K562 (cell line): ENCODE data around the gene KLK1. TPM values are rescaled to one million over a fixed set of nuclear protein-coding genes. Genes with fewer than 3 reads are reported as not detected.

Experiments used
- ATAC-seq: fragments of 200-7000 bp; cut with Tn5 transposase; 3 replicates; pipeline ENCODE4 v1.9.1; 2020; ENCODE audit warnings: moderate library complexity
- BruUV-seq: library from RNA; stranded (reverse); fragments of 400-500 nt; replicated peaks from 2 replicates; lab custom pipeline; 2021; lab: Mats Ljungman, UMichigan
- CTCF ChIA-PET: fragments of 300-600 bp; formaldehyde crosslinking; extraction: SDS; loops from one replicate; lab custom pipeline; 2021; ENCODE audit warnings: low intra/inter-chr PET ratio; lab: Yijun Ruan, JAX
- POLR2A ChIA-PET: fragments of 300-600, 350-650 bp; sonication (Branson Sonifier 250); formaldehyde crosslinking; extraction: SDS; loops from one replicate; lab custom pipeline; 2021; ENCODE audit warnings: antibody characterized with exemption, inconsistent platforms; lab: Yijun Ruan, JAX
- DNase-seq, 4 experiments: peaks; one replicate each; pipeline versions ENCODE4 v3.0.0 to v3.0.0-alpha.2; 2011 to 2018; ENCODE audit warnings: low spot score in 3 of 4, mixed read lengths in 3 of 4; ENCODE audit errors: extremely low read depth in 1 of 4
- FAIRE-seq: peaks from 2 replicates; lab custom pipeline; 2011; peaks lifted over from hg19 to GRCh38; lab: Jason Lieb, UNC
- H2AFZ ChIP-seq: 2 replicates; pipeline ENCODE4 v1.6.0; 2011; ENCODE audit warnings: low read depth, low read length, control low read depth, inconsistent platforms
- H3K27ac ChIP-seq: fragments of 200-600 bp; 3 replicates; pipeline ENCODE4 v1.8.0; 2011; ENCODE audit warnings: low read depth, mild to moderate bottlenecking, control low read depth, inconsistent platforms, low read length, moderate library complexity, mixed read lengths; ENCODE audit errors: extremely low read depth
- H3K27me3 ChIP-seq, 2 experiments: fragments of 300-600 bp in 1 of 2; 2 replicates in 1 of 2; 3 replicates in 1 of 2; pipeline versions ENCODE4 v1.6.0 to v1.8.0; 2011; ENCODE audit warnings: inconsistent platforms in 2 of 2, low read length in 2 of 2, mild to moderate bottlenecking in 1 of 2, mixed read lengths in 1 of 2, moderate library complexity in 1 of 2; ENCODE audit not compliant: control insufficient read depth in 2 of 2, insufficient read depth in 2 of 2
- H3K36me3 ChIP-seq: fragments of 300-600 bp; 3 replicates; pipeline ENCODE4 v1.8.0; 2011; ENCODE audit warnings: mild to moderate bottlenecking, low read length, inconsistent platforms; ENCODE audit not compliant: control insufficient read depth, insufficient read depth
- H3K4me1 ChIP-seq, 2 experiments: fragments of 200-600 bp in 1 of 2; replicated peaks in 1 of 2; 2 replicates in 1 of 2; 3 replicates in 1 of 2; pipeline versions ENCODE4 v1.5.1 to v1.8.0; 2011; ENCODE audit warnings: inconsistent platforms in 2 of 2, low read length in 2 of 2, mild to moderate bottlenecking in 1 of 2, mixed read lengths in 1 of 2, moderate library complexity in 1 of 2; ENCODE audit not compliant: control insufficient read depth in 2 of 2, insufficient read depth in 2 of 2
- H3K4me2 ChIP-seq: 2 replicates; pipeline ENCODE4 v1.6.1; 2011; ENCODE audit warnings: low read length, control low read depth, inconsistent platforms, mixed read lengths; ENCODE audit not compliant: insufficient read depth
- H3K4me3 ChIP-seq: fragments of 200-600 bp; sonication (generic), shearing (Covaris generic); 2 replicates; pipeline ENCODE4 v1.5.1; 2016; ENCODE audit warnings: control low read depth, inconsistent platforms
- H3K79me2 ChIP-seq: fragments of 200-600 bp; 3 replicates; pipeline ENCODE4 v1.8.0; 2011; ENCODE audit warnings: low read length, inconsistent platforms; ENCODE audit not compliant: control insufficient read depth, insufficient read depth
- H3K9ac ChIP-seq, 2 experiments: 2 replicates each; pipeline versions ENCODE4 v1.6.0 to v1.6.1; 2011; ENCODE audit warnings: low read depth in 2 of 2, low read length in 2 of 2, control low read depth in 1 of 2, inconsistent platforms in 1 of 2, mild to moderate bottlenecking in 1 of 2, mixed read lengths in 1 of 2; ENCODE audit not compliant: insufficient read depth in 1 of 2
- H3K9me1 ChIP-seq: one replicate; pipeline ENCODE4 v1.6.0; 2011; ENCODE audit warnings: inconsistent platforms, mild to moderate bottlenecking, low read length, moderate library complexity; ENCODE audit not compliant: control insufficient read depth, insufficient read depth
- H3K9me3 ChIP-seq: replicated peaks from 2 replicates; pipeline ENCODE4 v1.5.1; 2011; ENCODE audit warnings: low read depth, low read length, inconsistent platforms; ENCODE audit not compliant: control insufficient read depth, insufficient read depth
- H4K20me1 ChIP-seq: replicated peaks from 2 replicates; pipeline ENCODE4 v1.6.1; 2011; ENCODE audit warnings: low read length, inconsistent platforms, mixed read lengths; ENCODE audit not compliant: control insufficient read depth, insufficient read depth
- ETV6 ChIP-seq, 3 experiments: fragments of 150-350 bp in 1 of 3; sonication (generic) in 1 of 3; formaldehyde crosslinking in 1 of 3; IDR thresholded peaks; 2 replicates each; pipeline versions ENCODE4 v1.6.1 to v1.8.0; 2014 to 2022; ENCODE audit warnings: borderline replicate concordance in 2 of 3, low read depth in 2 of 3, antibody characterized with exemption in 1 of 3, low read length in 1 of 3, mild to moderate bottlenecking in 1 of 3, missing genetic modification reagents in 1 of 3
- RB1 ChIP-seq: fragments of 450-650 bp; IDR thresholded peaks from 2 replicates; pipeline ENCODE4 v1.6.1; 2017; ENCODE audit warnings: low read depth, mild to moderate bottlenecking
- SP1 ChIP-seq: sonication (generic); formaldehyde crosslinking; IDR thresholded peaks from 2 replicates; pipeline ENCODE4 v1.8.1; 2022; ENCODE audit warnings: mild to moderate bottlenecking, missing genetic modification reagents
- ZFX ChIP-seq: sonication (generic); formaldehyde crosslinking; IDR thresholded peaks from 2 replicates; pipeline ENCODE4 v1.8.0; 2022; ENCODE audit warnings: mild to moderate bottlenecking, missing genetic modification reagents, moderate library complexity
- ZKSCAN3 ChIP-seq: fragments of 250-450 bp; sonication (Bioruptor Pico); IDR thresholded peaks from 2 replicates; pipeline ENCODE4 v1.4.0; 2020
- WGBS: fragments of 100-300 bp; shearing (Covaris generic); methylation state at CpG from one replicate; pipeline ENCODE4 v1.1.6; 2016; ENCODE audit warnings: low coverage, mixed read lengths; ENCODE audit not compliant: insufficient coverage; ENCODE audit errors: missing lambda C conversion rate; 5-methylcytosine and 5-hydroxymethylcytosine counted together
- in situ Hi-C: fragments of 300-500 bp; cut with MboI; formaldehyde crosslinking; loops from 4 replicates; pipeline ENCODE4 v1.15.0; 2018; ENCODE audit warnings: inconsistent platforms, mixed read lengths
- intact Hi-C: fragments of 100-400 bp; cut with micrococcal nuclease; formaldehyde crosslinking; loops from 2 replicates; pipeline ENCODE4 v1.14.2; 2022
- polyA plus RNA-seq, 8 experiments: library from polyadenylated mRNA; depleted of rRNA in 4 of 8; stranded (reverse) in 5 of 8; unstranded in 3 of 8; fragments of >200 nt; fragmentation: Nextera tagmentation in 2 of 8; fragmentation: Illumina TruSeq in 1 of 8; extraction: Ambion mirVana in 2 of 8; extraction: Trizol in 1 of 8; gene quantifications; 2 replicates each; pipeline versions ENCODE4 v1.2.1 to v1.2.3, GENCODE V29; 2011 to 2014; ENCODE audit warnings: inconsistent platforms in 1 of 8, missing spikeins in 1 of 8
- total RNA-seq, 7 experiments: library from RNA; depleted of rRNA in 6 of 7; stranded (reverse); fragments of >200 nt in 6 of 7; fragmentation: Illumina TruSeq in 2 of 7; extraction: Trizol in 2 of 7; gene quantifications; 2 replicates each; pipeline versions ENCODE4 v1.2.1 to v1.2.3, GENCODE V29; 2011 to 2021; ENCODE audit warnings: low replicate concordance in 1 of 7

The KLK1 gene
- total and polyA plus RNA-seq, 9 of the 15 experiments (the other 6 are each of a cell fraction or from before 2014, with no cell fraction given), result 0.87 to 15.4 (median 9.1) TPM

GRCh38 chr19:50778906-50779430 lies 44.6 kb downstream of the KLK1 start:
- in situ Hi-C loops, result no loop called here
- no peaks in the 10 kb centered on the region for H3K79me2 ChIP-seq
- no peak overlapping the region for H2AFZ ChIP-seq
- TF ChIP-seq ZKSCAN3 (CRISPR knock-in tag) (no peak), RB1 (no peak), SP1 (peak; percentile 40; the same call in 1 of the 2 replicates), ETV6 (IDR thresholded peaks at IDR 0.05; ENCODE audit: borderline replicate concordance in 1 of 2, low read depth in 2 of 2, low read length in 1 of 2) (no peak), ETV6 (CRISPR knock-in tag; IDR thresholded peaks at IDR 0.05; ENCODE audit: borderline replicate concordance) (no peak), ZFX (CRISPR knock-in tag) (0 out of 2 replicates have a peak, but pooled peaks have one; percentile 10)
- no peak overlapping the region for H3K4me2 ChIP-seq
- no peaks in the 10 kb centered on the region for H3K9me1 ChIP-seq
- H3K27ac ChIP-seq, result no peak overlapping the region
- H3K27me3 ChIP-seq, result no peaks in the 10 kb centered on the region
- WGBS, result 31% methylated on average over 7 of the region's 7 CpGs
- CTCF ChIA-PET, result interaction anchor here (1.4 kb wide), 1 partner anchor 74 kb away, joined by 7 read pairs; no protein-coding TSS in a partner anchor
- H3K4me1 ChIP-seq, result peaks cover 23 to 30% of the 10 kb centered on the region in 2 experiments; a peak in 4 of 5 replicates
- FAIRE-seq (no peak), DNase-seq (peak in 2 of 4 experiments; percentile 54 to 57), ATAC-seq (no peak)
- H3K9ac ChIP-seq, result no peak overlapping the region
- intact Hi-C loops, result no loop called here
- POLR2A ChIA-PET, result interaction anchor here (0.6 to 2.9 kb wide), 15 partner anchors 14 to 351 kb away, joined by 3 to 13 read pairs (median 3); partner anchors contain the start of gene CLEC11A
- BruUV-seq, result no TSS peak
- no peaks in the 10 kb centered on the region for H3K9me3 ChIP-seq
- H4K20me1 ChIP-seq, result no peaks in the 10 kb centered on the region
- H3K4me3 ChIP-seq, result no peak overlapping the region
- no peaks in the 10 kb centered on the region for H3K36me3 ChIP-seq
